ENCODE measurements around the gene MAL.

The MAL gene

GRCh38 chr2:95057535-95058370 lies 32.2 kb downstream of the MAL start:
- no peak for DNase-seq (ENCODE audit: low read depth)
- TF ChIP-seq, protein P1, sequence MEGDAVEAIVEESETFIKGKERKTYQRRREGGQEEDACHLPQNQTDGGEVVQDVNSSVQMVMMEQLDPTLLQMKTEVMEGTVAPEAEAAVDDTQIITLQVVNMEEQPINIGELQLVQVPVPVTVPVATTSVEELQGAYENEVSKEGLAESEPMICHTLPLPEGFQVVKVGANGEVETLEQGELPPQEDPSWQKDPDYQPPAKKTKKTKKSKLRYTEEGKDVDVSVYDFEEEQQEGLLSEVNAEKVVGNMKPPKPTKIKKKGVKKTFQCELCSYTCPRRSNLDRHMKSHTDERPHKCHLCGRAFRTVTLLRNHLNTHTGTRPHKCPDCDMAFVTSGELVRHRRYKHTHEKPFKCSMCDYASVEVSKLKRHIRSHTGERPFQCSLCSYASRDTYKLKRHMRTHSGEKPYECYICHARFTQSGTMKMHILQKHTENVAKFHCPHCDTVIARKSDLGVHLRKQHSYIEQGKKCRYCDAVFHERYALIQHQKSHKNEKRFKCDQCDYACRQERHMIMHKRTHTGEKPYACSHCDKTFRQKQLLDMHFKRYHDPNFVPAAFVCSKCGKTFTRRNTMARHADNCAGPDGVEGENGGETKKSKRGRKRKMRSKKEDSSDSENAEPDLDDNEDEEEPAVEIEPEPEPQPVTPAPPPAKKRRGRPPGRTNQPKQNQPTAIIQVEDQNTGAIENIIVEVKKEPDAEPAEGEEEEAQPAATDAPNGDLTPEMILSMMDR (IDR thresholded peaks at IDR 0.05; ENCODE audit: low read depth, low read length, missing control alignments), result no peak

DNA sequence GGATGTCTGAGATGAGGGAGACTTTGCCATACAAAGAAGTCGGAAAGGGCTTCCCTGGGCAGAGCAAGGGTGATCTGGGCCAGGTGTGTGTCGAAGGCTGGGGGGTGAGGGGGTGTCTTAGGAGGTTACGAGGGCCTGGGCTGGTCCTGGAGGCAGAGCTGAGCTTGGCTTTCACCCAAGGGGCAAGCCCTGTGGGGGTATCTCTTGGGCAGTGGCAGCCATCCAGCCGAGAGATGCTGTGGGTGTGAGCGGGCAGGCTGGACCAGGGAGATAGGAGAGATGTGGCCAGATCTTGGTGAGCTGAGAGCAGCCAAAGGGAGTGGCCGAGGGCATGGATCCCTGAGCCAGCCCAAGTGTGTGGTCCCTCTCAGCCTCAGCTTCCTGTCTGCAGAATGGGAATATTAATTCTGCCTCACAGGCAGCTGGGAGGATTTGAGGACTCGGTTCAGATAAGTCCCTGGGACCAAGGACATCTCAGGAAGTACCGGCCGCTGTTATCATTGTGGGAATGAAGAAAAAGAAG lies 33.0 kb downstream of the MAL start:
- H3K4me3 ChIP-seq (ENCODE audit: low read depth, low read length), result no peak overlapping the region
- no peak for DNase-seq (ENCODE audit: low read depth)

More at GRCh38 chr2:95057535-95058370, 32.2 kb downstream of the MAL start:
- no peak overlapping the region for H3K4me3 ChIP-seq (ENCODE audit: low read depth, low read length)

GRCh38 chr2:95058989-95059641 lies 33.6 kb downstream of the MAL start:
- DNase-seq (ENCODE audit: low read depth), result no peak
- no peak overlapping the region for H3K4me3 ChIP-seq (ENCODE audit: low read depth, low read length)
- TF ChIP-seq, protein P1 (IDR thresholded peaks at IDR 0.05; ENCODE audit: low read depth, low read length, missing control alignments), result no peak

More for the DNA sequence above, 33.0 kb downstream of the MAL start:
- TF ChIP-seq, protein P1 (IDR thresholded peaks at IDR 0.05; ENCODE audit: low read depth, low read length, missing control alignments), result no peak

GRCh38 chr2:95059656-95060370 lies 34.3 kb downstream of the MAL start:
- DNase-seq (ENCODE audit: low read depth), result no peak
- TF ChIP-seq, protein P1 (IDR thresholded peaks at IDR 0.05; ENCODE audit: low read depth, low read length, missing control alignments), result no peak
- H3K4me3 ChIP-seq (ENCODE audit: low read depth, low read length), result no peak overlapping the region

DNA sequence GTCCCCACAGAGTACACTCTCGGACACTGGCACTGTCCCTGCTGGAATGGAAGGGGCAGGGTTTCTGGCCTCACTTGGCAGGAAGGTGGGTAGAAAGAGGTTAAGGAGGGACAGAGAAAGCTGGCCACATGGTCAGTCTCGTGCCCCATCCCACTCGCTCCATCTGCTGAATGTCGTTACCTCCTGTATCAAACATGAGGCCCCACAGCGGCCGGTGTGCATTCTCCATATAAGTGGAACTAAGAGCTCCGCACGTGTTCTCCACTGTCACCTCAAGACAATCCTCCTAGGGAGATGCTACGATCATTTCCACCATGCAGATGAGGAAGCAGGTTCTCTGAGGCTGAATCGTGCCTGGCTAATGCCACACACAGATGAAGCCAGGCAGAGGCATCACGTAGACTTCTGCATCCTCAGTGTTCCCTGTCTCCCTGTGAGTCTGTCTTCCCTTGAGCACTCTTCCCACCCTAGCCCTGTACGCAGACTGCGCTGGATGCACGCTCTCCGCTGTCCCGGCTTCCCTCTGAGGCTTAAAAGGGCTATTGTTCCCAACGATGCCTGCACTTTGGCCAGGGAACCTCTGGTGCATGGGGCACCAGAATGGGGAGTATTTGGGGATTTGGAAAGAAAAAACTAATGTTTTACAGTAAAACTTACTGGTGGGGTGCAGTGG lies 35.1 kb downstream of the MAL start:
- DNase-seq (ENCODE audit: low read depth), result no peak
- TF ChIP-seq, protein P1 (IDR thresholded peaks at IDR 0.05; ENCODE audit: low read depth, low read length, missing control alignments), result no peak
- no peak overlapping the region for H3K4me3 ChIP-seq (ENCODE audit: low read depth, low read length)

GRCh38 chr2:95061119-95061512 lies 35.6 kb downstream of the MAL start:
- no peak for DNase-seq (ENCODE audit: low read depth)
- TF ChIP-seq, protein P1 (IDR thresholded peaks at IDR 0.05; ENCODE audit: low read depth, low read length, missing control alignments), result no peak
- no peak overlapping the region for H3K4me3 ChIP-seq (ENCODE audit: low read depth, low read length)
